Testis (tissue), 5 donors: ENCODE measurements around the gene OR56B4. TPM values are rescaled to one million over a fixed set of nuclear protein-coding genes. Genes with fewer than 3 reads are reported as not detected.
"Not testable (repeated sequence)": the region's sequence is repeated elsewhere in the genome, so short reads cannot be mapped to it uniquely, and the experiment has no call there.

ENCODE experiments used
- DNase-seq: peaks from one replicate; pipeline ENCODE4 v3.0.0-alpha.2; 2019
- H3K27ac ChIP-seq, 2 donors: fragments of 200-600 bp; sonication (generic); one replicate each; pipeline ENCODE4 v1.5.1; 2019
- H3K27me3 ChIP-seq: fragments of 200-600 bp; sonication (generic); one replicate; pipeline ENCODE4 v1.5.1; 2019
- H3K36me3 ChIP-seq: fragments of 200-600 bp; sonication (generic); one replicate; pipeline ENCODE4 v1.5.1; 2017; ENCODE audit warnings: low read depth; ENCODE audit errors: missing control alignments
- H3K4me1 ChIP-seq: fragments of 200-600 bp; sonication (generic); one replicate; pipeline ENCODE4 v1.5.1; 2019
- H3K4me3 ChIP-seq, 2 donors: fragments of 200-600 bp; sonication (generic); one replicate each; pipeline ENCODE4 v1.5.1; 2017 to 2019
- H3K9me3 ChIP-seq: fragments of 200-600 bp; sonication (generic); one replicate; pipeline ENCODE4 v1.5.1; 2017
- CTCF ChIP-seq, 3 experiments: fragments of 450-650 bp in 2 of 3; fragments of 200-600 bp in 1 of 3; sonication (generic) in 1 of 3; IDR thresholded peaks; one replicate each; pipeline ENCODE4 v1.5.1; 2016 to 2019; ENCODE audit warnings: antibody characterized with exemption in 3 of 3, mild to moderate bottlenecking in 2 of 3, moderate library complexity in 1 of 3
- POLR2A ChIP-seq: fragments of 450-650 bp; IDR thresholded peaks from one replicate; pipeline ENCODE4 v1.6.1; 2017; ENCODE audit warnings: antibody characterized with exemption, mild to moderate bottlenecking, moderate library complexity
- WGBS, 2 donors: methylation state at CpG; one replicate each; pipeline ENCODE4 v1.1.5; 2018; 5-methylcytosine and 5-hydroxymethylcytosine counted together
- intact Hi-C: fragments of 100-400 bp; cut with DNase I; formaldehyde crosslinking; loops from one replicate; pipeline ENCODE4 v1.15.1; 2023; ENCODE audit warnings: low total_unique reads
- long read RNA-seq, 2 donors: transcript quantifications; one replicate each; lab custom pipeline, GENCODE V29; 2026
- polyA plus RNA-seq: library from polyadenylated mRNA; stranded (reverse); fragments of 350-450 nt; fragmentation: Illumina TruSeq; extraction: RNeasy Lipid Tissue Mini Kit (QIAGEN cat#74804); gene quantifications from one replicate; pipeline ENCODE4 v1.2.3, GENCODE V29; 2014; ENCODE audit warnings: low read depth, low replicate concordance; ENCODE audit not compliant: insufficient read depth
- total RNA-seq, 2 donors: library from RNA; depleted of rRNA; stranded (reverse); fragments of >200 nt; gene quantifications; one replicate each; pipeline ENCODE4 v1.2.3, GENCODE V29; 2016

Gene OR56B4, protein sequence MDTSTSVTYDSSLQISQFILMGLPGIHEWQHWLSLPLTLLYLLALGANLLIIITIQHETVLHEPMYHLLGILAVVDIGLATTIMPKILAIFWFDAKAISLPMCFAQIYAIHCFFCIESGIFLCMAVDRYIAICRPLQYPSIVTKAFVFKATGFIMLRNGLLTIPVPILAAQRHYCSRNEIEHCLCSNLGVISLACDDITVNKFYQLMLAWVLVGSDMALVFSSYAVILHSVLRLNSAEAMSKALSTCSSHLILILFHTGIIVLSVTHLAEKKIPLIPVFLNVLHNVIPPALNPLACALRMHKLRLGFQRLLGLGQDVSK
- total RNA-seq (not detected), polyA plus RNA-seq (not detected)
- long read RNA-seq, donor 1 = 0 reads
- long read RNA-seq, donor 2 = 0 reads

- H3K27me3 ChIP-seq, H3K9me3 ChIP-seq, H3K27ac ChIP-seq, DNase-seq, H3K4me1 ChIP-seq, intact Hi-C loops, H3K36me3 ChIP-seq, H3K4me3 ChIP-seq: not testable (repeated sequence)
- WGBS, 2 donors = 86 to 90% methylated on average over 6 of the region's 6 CpGs
These were observed at the start of gene OR56B4 for GRCh38 chr11:6107384-6107783. TSS of gene OR56B4 (plus strand) at chr11:6107684. CDS start at chr11:6107779, 95 bp downstream.

DNA sequence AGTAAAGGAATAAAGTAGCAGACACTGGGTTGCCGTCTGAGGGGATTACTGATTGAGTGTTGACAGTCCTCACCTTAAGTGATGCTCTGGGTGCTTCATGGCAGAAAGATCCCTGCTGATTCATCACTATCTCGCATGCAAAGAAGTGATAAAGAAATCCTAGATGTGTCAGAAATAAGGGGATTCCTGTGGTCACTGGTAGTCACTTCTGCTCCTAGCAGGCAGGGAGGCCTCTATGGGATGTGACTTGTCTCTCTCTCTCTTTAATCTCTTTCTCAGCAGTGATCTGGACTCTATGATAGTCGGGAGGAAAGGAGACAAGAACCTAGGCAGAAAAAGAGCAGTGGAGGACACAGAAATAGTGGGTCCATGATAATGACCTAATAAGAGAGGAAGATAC lies 46.0 kb upstream of the OR56B4 start:
- intact Hi-C loops = no loop called here
- no peak overlapping the region for H3K27ac ChIP-seq
- no peaks in the 10 kb centered on the region for H3K9me3 ChIP-seq
- H3K36me3 ChIP-seq = no peaks in the 10 kb centered on the region
- WGBS, 2 donors = 76 to 87% methylated on average over 3 of the region's 3 CpGs
- no peak for TF ChIP-seq CTCF (IDR thresholded peaks at IDR 0.05)
- TF ChIP-seq POLR2A = no peak
- no peak overlapping the region for H3K4me3 ChIP-seq
- H3K27me3 ChIP-seq = no peaks in the 10 kb centered on the region
- DNase-seq = no peak
- no peaks in the 10 kb centered on the region for H3K4me1 ChIP-seq

DNA sequence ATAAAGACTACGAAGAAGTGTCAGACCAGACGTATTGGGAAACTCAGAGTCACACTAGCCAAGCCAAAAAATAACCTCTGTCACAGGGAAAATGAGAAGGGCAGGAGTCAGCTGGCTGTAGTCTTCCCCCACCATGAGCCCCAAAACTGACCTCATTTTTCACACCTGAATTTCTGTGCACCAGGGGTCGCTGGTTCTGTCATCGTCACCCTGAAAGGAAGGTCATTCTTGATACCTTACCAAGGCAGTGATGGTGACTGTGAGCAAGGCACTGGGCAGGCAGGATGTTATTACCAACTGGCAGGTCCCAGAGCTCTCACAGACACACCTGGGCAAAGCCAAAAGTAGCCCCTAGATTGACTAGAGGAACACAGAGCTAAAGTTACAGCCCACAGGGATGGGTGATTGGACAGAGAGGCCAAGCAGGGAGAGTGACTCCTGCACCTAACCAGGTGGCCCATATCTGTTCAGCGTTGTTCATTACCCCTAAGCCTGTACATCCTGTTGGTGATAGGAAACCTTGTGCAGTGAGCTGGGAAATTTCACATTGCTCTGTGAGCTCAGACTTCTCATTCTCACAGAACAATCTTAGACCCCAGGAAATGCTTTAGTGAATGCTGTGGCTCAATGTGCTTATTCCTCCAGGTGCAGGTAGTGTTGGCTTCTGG lies 44.7 kb upstream of the OR56B4 start:
- H3K27ac ChIP-seq = no peak overlapping the region

GRCh38 chr11:6067502-6067901 lies 40.0 kb upstream of the OR56B4 start:
- no peak for DNase-seq
- no peaks in the 10 kb centered on the region for H3K4me1 ChIP-seq
- no peak overlapping the region for H3K27ac ChIP-seq
- H3K4me3 ChIP-seq = no peak overlapping the region
- no peaks in the 10 kb centered on the region for H3K27me3 ChIP-seq
- no peak for TF ChIP-seq POLR2A
- no peak for TF ChIP-seq CTCF (IDR thresholded peaks at IDR 0.05)
- no peaks in the 10 kb centered on the region for H3K36me3 ChIP-seq
- whole genome bisulfite sequencing, 2 donors = 79 to 84% methylated on average over 4 of the region's 4 CpGs
- no peaks in the 10 kb centered on the region for H3K9me3 ChIP-seq
- intact Hi-C loops = no loop called here

More for the DNA sequence above, 44.7 kb upstream of the OR56B4 start:
- Histone ChIP-seq H3K4me1 (no peaks in the 10 kb centered on the region), H3K9me3 (no peaks in the 10 kb centered on the region), H3K36me3 (no peaks in the 10 kb centered on the region), H3K4me3 (no peak overlapping the region), H3K27me3 (no peaks in the 10 kb centered on the region)
- TF ChIP-seq CTCF (IDR thresholded peaks at IDR 0.05) (no peak), POLR2A (no peak)
- 76 to 80% methylated on average over 5 of the region's 5 CpGs for WGBS, 2 donors
- intact Hi-C loops = no loop called here
- no peak for DNase-seq

GRCh38 chr11:6076443-6076842 lies 31.0 kb upstream of the OR56B4 start:
- H3K4me1 ChIP-seq, H3K36me3 ChIP-seq, DNase-seq, H3K27me3 ChIP-seq, H3K4me3 ChIP-seq, H3K27ac ChIP-seq, intact Hi-C loops, H3K9me3 ChIP-seq: not testable (repeated sequence)
- WGBS, 2 donors = 63 to 75% methylated on average over 2 of the region's 2 CpGs
